Loucy (cell line): ENCODE data around the gene ANP32A.

ENCODE experiments used
- EZH2phosphoT487 ChIP-seq: fragments of 200-600 bp; IDR thresholded peaks from 2 replicates; pipeline ENCODE4 v1.6.1; 2018; ENCODE audit warnings: antibody characterized with exemption, mild to moderate bottlenecking, moderate library complexity, borderline replicate concordance
- TF ChIP-seq, protein P1 (sequence below): fragments of 200-600 bp; sonication (generic); conservative IDR thresholded peaks from 2 replicates; pipeline ENCODE4 v1.5.1; 2014; ENCODE audit warnings: mild to moderate bottlenecking, antibody characterized with exemption, low read length

- TF ChIP-seq, protein P1, sequence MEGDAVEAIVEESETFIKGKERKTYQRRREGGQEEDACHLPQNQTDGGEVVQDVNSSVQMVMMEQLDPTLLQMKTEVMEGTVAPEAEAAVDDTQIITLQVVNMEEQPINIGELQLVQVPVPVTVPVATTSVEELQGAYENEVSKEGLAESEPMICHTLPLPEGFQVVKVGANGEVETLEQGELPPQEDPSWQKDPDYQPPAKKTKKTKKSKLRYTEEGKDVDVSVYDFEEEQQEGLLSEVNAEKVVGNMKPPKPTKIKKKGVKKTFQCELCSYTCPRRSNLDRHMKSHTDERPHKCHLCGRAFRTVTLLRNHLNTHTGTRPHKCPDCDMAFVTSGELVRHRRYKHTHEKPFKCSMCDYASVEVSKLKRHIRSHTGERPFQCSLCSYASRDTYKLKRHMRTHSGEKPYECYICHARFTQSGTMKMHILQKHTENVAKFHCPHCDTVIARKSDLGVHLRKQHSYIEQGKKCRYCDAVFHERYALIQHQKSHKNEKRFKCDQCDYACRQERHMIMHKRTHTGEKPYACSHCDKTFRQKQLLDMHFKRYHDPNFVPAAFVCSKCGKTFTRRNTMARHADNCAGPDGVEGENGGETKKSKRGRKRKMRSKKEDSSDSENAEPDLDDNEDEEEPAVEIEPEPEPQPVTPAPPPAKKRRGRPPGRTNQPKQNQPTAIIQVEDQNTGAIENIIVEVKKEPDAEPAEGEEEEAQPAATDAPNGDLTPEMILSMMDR: no peak
- TF ChIP-seq EZH2phosphoT487: no peak
These were observed 3.8 kb downstream of the ANP32A start for GRCh38 chr15:68816795-68817303.
